UCSD-AML1 (cell line): Measurements from ENCODE around the gene ARHGEF11.
"Not testable (repeated sequence)": the region's sequence is repeated elsewhere in the genome, so short reads cannot be mapped to it uniquely, and the experiment has no call there.

Experiments
- DNase-seq: peaks from one replicate; lab custom pipeline; 2025; ENCODE audit not compliant: unreplicated experiment; lab: John Stamatoyannopoulos, UW

ARHGEF11 gene

GRCh38 chr1:156931211-156931952, 114.2 kb downstream of the ARHGEF11 start:
- DNase-seq, result no peak

- DNase-seq, result no peak
These were observed 115.1 kb downstream of the ARHGEF11 start for GRCh38 chr1:156930483-156930882.

GRCh38 chr1:156929596-156930238, 115.8 kb downstream of the ARHGEF11 start:
- DNase-seq, result peak; percentile 23

- DNase-seq, result no peak
These were observed 117.4 kb downstream of the ARHGEF11 start for GRCh38 chr1:156928043-156928602.

GRCh38 chr1:156927215-156928042, 118.1 kb downstream of the ARHGEF11 start:
- DNase-seq, result peak; percentile 81

GRCh38 chr1:156926695-156927094, 118.8 kb downstream of the ARHGEF11 start:
- not testable (repeated sequence) for DNase-seq

GRCh38 chr1:156926175-156926574, 119.4 kb downstream of the ARHGEF11 start:
- peak; percentile 25 for DNase-seq

- DNase-seq, result no peak
These were observed 120.2 kb downstream of the ARHGEF11 start for GRCh38 chr1:156925154-156926010.

GRCh38 chr1:156924478-156925153, 120.9 kb downstream of the ARHGEF11 start:
- DNase-seq, result no peak

- no peak for DNase-seq
These were observed 121.7 kb downstream of the ARHGEF11 start for GRCh38 chr1:156923670-156924477.

- no peak for DNase-seq
These were observed 122.4 kb downstream of the ARHGEF11 start for GRCh38 chr1:156922986-156923669.

- DNase-seq, result no peak
These were observed 124.5 kb downstream of the ARHGEF11 start for GRCh38 chr1:156921053-156921529.

GRCh38 chr1:156920233-156921052, 125.1 kb downstream of the ARHGEF11 start, which contains the start of gene LRRC71:
LRRC71 (plus strand) TSS chr1:156920632; CDS start chr1:156920804, 172 bp downstream.
- peak; percentile 87 for DNase-seq

- DNase-seq, result no peak
These were observed 131.1 kb downstream of the ARHGEF11 start for GRCh38 chr1:156914440-156914856.

GRCh38 chr1:156913809-156914387, 131.6 kb downstream of the ARHGEF11 start:
- DNase-seq, result no peak

GRCh38 chr1:156912861-156913808, 132.4 kb downstream of the ARHGEF11 start:
- no peak for DNase-seq
